Activated naive CD8-positive, alpha-beta T cell (primary cell): Measurements from ENCODE around the gene SAMHD1.
A peak's percentile ranks its signal among the peaks of the same experiment; 100 is the strongest.

Experiments used
- H3K27ac Mint-ChIP-seq: one replicate; pipeline ENCODE4 v1.8.0; 2021; ENCODE audit warnings: mixed read lengths
- H3K27me3 Mint-ChIP-seq: one replicate; pipeline ENCODE4 v1.8.0; 2021; ENCODE audit warnings: mixed read lengths
- H3K36me3 Mint-ChIP-seq: one replicate; pipeline ENCODE4 v1.8.0; 2021; ENCODE audit warnings: mixed read lengths
- H3K4me1 Mint-ChIP-seq: one replicate; pipeline ENCODE4 v1.8.0; 2021; ENCODE audit warnings: low read depth, mixed read lengths
- H3K4me3 Mint-ChIP-seq: one replicate; pipeline ENCODE4 v1.8.0; 2021; ENCODE audit warnings: mild to moderate bottlenecking, mixed read lengths
- H3K9me3 Mint-ChIP-seq: one replicate; pipeline ENCODE4 v1.8.0; 2021; ENCODE audit warnings: low read depth, mixed read lengths

SAMHD1 gene

DNA sequence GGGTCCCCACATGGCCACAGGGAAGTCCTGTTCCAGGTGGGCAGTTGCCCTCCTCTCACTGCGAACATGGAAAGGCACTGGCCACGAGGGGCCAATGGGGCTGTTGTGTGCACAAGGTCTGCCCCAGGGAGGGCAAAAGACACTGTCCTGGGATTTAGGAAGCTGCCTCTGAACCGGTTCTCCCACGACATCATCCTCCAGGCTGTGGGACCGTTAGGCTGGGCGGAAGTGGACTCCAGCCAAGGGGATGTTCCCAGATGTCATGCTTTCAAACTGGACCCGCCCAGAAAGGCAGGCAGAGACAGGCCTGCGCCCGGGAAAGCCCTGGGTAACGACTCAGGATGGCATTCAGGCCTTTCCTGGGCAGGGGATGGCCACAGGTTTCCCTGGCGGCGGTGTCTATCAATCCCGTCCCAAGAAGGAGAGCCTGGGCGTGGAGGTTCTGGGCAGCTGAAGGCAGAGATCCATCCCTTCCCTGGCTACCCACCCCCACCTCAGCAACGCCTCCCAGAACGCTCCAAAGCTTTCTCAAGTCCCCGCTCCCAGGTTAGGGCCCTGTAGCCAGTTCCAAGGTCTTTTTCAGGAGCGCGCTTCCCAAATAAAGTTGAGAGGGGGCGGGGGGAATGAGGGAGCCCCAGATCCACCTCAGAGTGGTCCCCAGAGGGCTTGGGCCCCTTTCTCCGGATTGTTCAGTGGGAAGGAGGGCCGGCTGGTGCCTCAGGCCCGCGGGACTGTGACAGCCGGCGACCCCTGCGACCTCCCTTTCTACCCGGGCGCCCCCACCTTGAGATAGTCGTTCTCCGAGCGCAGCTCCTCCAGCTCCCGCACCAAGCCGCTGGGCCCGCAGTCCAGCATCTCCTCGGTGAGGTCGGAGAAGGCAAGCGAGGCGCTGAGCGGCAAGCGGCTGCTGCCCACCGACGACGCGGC, 89.4 kb downstream of the SAMHD1 start:
- Mint-ChIP-seq H3K4me1 (peaks cover 12% of the 10 kb centered on the region), H3K36me3 (no peaks in the 10 kb centered on the region), H3K9me3 (no peaks in the 10 kb centered on the region), H3K27me3 (no peaks in the 10 kb centered on the region), H3K27ac (no peak overlapping the region), H3K4me3 (peak overlapping the region; percentile 59)

DNA sequence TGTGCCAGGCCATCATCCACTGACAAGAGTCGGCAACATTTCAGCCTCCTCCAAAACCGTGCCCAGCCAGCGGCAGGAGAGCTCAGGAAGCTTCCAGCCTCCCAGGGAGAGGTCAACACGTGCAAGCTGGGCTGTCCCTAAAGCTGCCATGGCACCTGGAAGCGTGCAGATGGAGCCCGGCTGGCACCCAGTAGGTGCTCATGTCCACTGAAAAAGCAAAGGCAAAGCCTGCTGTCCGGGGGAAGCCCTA, 90.0 kb downstream of the SAMHD1 start:
- no peak overlapping the region for H3K27ac Mint-ChIP-seq
- H3K4me1 Mint-ChIP-seq, result peaks cover 18% of the 10 kb centered on the region

GRCh38 chr20:36860811-36861624, 90.5 kb downstream of the SAMHD1 start:
- H3K9me3 Mint-ChIP-seq, result no peaks in the 10 kb centered on the region

More for the DNA sequence above, 90.0 kb downstream of the SAMHD1 start:
- Mint-ChIP-seq H3K27me3 (no peaks in the 10 kb centered on the region), H3K9me3 (no peaks in the 10 kb centered on the region), H3K36me3 (no peaks in the 10 kb centered on the region), H3K4me3 (peak overlapping the region; percentile 59)

DNA sequence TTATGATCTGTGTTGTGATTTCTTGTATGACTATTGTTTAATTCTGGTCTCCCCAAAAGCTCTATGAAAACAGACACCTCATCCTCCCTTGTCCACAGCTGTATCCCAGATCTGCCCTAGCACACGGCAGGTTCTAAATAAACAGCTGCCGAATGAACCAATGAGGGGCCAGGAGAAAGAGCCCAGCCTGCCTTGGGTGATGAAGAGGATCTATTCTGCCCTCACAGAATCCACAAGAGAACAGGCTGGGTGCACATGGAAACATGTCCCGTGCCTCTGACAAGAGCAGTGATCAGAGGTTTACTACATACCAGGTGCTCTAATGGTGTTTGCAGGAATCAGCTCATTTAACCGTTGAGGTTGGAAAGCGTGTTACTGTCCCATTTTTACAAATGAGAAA, 91.2 kb downstream of the SAMHD1 start:
- H3K4me1 Mint-ChIP-seq, result peaks cover 25% of the 10 kb centered on the region

More at GRCh38 chr20:36860811-36861624, 90.5 kb downstream of the SAMHD1 start:
- no peak overlapping the region for H3K27ac Mint-ChIP-seq
- peak overlapping the region; percentile 55 for H3K4me3 Mint-ChIP-seq
- H3K4me1 Mint-ChIP-seq, result peaks cover 23% of the 10 kb centered on the region
- no peaks in the 10 kb centered on the region for H3K27me3 Mint-ChIP-seq
- H3K36me3 Mint-ChIP-seq, result no peaks in the 10 kb centered on the region

GRCh38 chr20:36859700-36860330, 91.7 kb downstream of the SAMHD1 start:
- Mint-ChIP-seq H3K4me3 (no peak overlapping the region), H3K36me3 (no peaks in the 10 kb centered on the region), H3K27ac (no peak overlapping the region), H3K27me3 (no peaks in the 10 kb centered on the region), H3K4me1 (peaks cover 24% of the 10 kb centered on the region), H3K9me3 (no peaks in the 10 kb centered on the region)

More for the DNA sequence above, 91.2 kb downstream of the SAMHD1 start:
- H3K27ac Mint-ChIP-seq, result no peak overlapping the region
- H3K36me3 Mint-ChIP-seq, result no peaks in the 10 kb centered on the region
- no peaks in the 10 kb centered on the region for H3K9me3 Mint-ChIP-seq
- H3K4me3 Mint-ChIP-seq, result no peak overlapping the region
- no peaks in the 10 kb centered on the region for H3K27me3 Mint-ChIP-seq

GRCh38 chr20:36859282-36859555, 92.3 kb downstream of the SAMHD1 start:
- H3K27me3 Mint-ChIP-seq, result no peaks in the 10 kb centered on the region
- H3K4me3 Mint-ChIP-seq, result no peak overlapping the region
- peaks cover 24% of the 10 kb centered on the region for H3K4me1 Mint-ChIP-seq
- H3K36me3 Mint-ChIP-seq, result no peaks in the 10 kb centered on the region
- no peaks in the 10 kb centered on the region for H3K9me3 Mint-ChIP-seq
- no peak overlapping the region for H3K27ac Mint-ChIP-seq

- Mint-ChIP-seq H3K27ac (peak overlapping the region; percentile 55), H3K4me3 (peak overlapping the region; percentile 0)
Measured at GRCh38 chr20:36856691-36857635, 94.5 kb downstream of the SAMHD1 start.

DNA sequence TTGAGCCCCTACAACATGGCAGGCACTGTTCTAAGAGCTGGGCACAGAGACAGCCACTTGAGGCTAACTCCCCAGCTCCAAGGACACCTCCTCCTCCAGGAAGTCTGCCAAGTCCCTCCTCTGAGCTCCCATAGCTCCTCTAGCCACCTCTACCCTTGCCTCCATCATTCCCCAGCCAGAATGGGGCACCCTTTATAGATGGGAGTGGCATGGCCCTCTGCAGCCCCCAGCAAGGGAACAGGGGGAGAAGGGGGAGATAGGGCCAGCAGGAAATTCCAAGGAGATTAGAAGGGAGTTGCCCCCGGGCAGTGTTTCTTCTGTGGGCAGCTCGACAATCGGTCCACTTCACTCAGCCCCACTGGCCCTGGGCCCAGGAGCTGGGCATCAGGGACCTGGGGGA, 95.3 kb downstream of the SAMHD1 start:
- H3K27ac Mint-ChIP-seq, result no peak overlapping the region

More at GRCh38 chr20:36856691-36857635, 94.5 kb downstream of the SAMHD1 start:
- peaks cover 24% of the 10 kb centered on the region for H3K4me1 Mint-ChIP-seq
- H3K27me3 Mint-ChIP-seq, result no peaks in the 10 kb centered on the region
- H3K36me3 Mint-ChIP-seq, result no peaks in the 10 kb centered on the region
- no peaks in the 10 kb centered on the region for H3K9me3 Mint-ChIP-seq

DNA sequence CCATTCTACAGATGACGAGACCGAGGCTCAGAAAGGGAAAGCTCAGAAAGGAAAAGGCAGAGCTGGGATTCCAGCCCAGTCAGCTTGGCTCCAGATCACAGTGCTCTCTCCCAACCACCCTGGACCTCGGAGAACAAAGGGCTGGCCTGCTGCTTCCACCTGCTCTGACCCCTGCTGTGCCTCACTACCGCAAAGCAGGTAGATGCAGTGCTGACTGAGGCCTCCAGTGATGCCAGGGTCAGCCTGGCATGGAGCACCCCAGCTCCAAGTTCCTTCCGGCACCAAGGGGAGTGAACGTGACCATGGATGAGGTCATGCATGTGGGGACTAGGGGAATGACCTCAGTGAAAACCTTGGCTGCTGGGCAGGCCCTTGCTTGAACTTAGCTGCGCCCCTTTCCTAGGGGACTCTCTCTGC, 96.3 kb downstream of the SAMHD1 start:
- no peaks in the 10 kb centered on the region for H3K27me3 Mint-ChIP-seq
- H3K9me3 Mint-ChIP-seq, result no peaks in the 10 kb centered on the region
- no peak overlapping the region for H3K4me3 Mint-ChIP-seq
- H3K36me3 Mint-ChIP-seq, result no peaks in the 10 kb centered on the region
- no peak overlapping the region for H3K27ac Mint-ChIP-seq
- peaks cover 17% of the 10 kb centered on the region for H3K4me1 Mint-ChIP-seq

More for the DNA sequence above, 95.3 kb downstream of the SAMHD1 start:
- H3K36me3 Mint-ChIP-seq, result no peaks in the 10 kb centered on the region
- H3K4me3 Mint-ChIP-seq, result no peak overlapping the region
- no peaks in the 10 kb centered on the region for H3K9me3 Mint-ChIP-seq
- H3K27me3 Mint-ChIP-seq, result no peaks in the 10 kb centered on the region
- peaks cover 21% of the 10 kb centered on the region for H3K4me1 Mint-ChIP-seq

GRCh38 chr20:36854348-36855240, 96.9 kb downstream of the SAMHD1 start:
- Mint-ChIP-seq H3K4me1 (peaks cover 16% of the 10 kb centered on the region), H3K9me3 (no peaks in the 10 kb centered on the region), H3K27me3 (no peaks in the 10 kb centered on the region), H3K4me3 (no peak overlapping the region), H3K36me3 (no peaks in the 10 kb centered on the region), H3K27ac (no peak overlapping the region)

- Mint-ChIP-seq H3K9me3 (no peaks in the 10 kb centered on the region), H3K27ac (no peak overlapping the region), H3K27me3 (no peaks in the 10 kb centered on the region), H3K4me3 (no peak overlapping the region), H3K4me1 (peaks cover 14% of the 10 kb centered on the region), H3K36me3 (no peaks in the 10 kb centered on the region)
Measured at GRCh38 chr20:36852187-36852586, 99.3 kb downstream of the SAMHD1 start.

GRCh38 chr20:36851490-36851889, 100.0 kb downstream of the SAMHD1 start:
- Mint-ChIP-seq H3K4me3 (no peak overlapping the region), H3K4me1 (peaks cover 7% of the 10 kb centered on the region), H3K9me3 (no peaks in the 10 kb centered on the region), H3K27ac (no peak overlapping the region), H3K36me3 (no peaks in the 10 kb centered on the region), H3K27me3 (no peaks in the 10 kb centered on the region)

GRCh38 chr20:36850759-36851158, 100.7 kb downstream of the SAMHD1 start:
- no peaks in the 10 kb centered on the region for H3K27me3 Mint-ChIP-seq
- H3K36me3 Mint-ChIP-seq, result no peaks in the 10 kb centered on the region
- peaks cover 4% of the 10 kb centered on the region for H3K4me1 Mint-ChIP-seq
- H3K9me3 Mint-ChIP-seq, result no peaks in the 10 kb centered on the region
- H3K4me3 Mint-ChIP-seq, result no peak overlapping the region
- H3K27ac Mint-ChIP-seq, result no peak overlapping the region
